BJ (cell line): ENCODE data around the gene REEP2. TPM values are rescaled to one million over a fixed set of nuclear protein-coding genes. Genes with fewer than 3 reads are reported as not detected.

Experiments
- CTCF ChIA-PET: fragments of 350-600 bp; formaldehyde crosslinking; extraction: SDS; loops from one replicate; lab custom pipeline; 2021; ENCODE audit warnings: antibody characterized with exemption, inconsistent platforms; lab: Yijun Ruan, JAX
- POLR2A ChIA-PET: fragments of 300-600 bp; sonication (Branson Sonifier 250); formaldehyde crosslinking; extraction: SDS; loops from one replicate; lab custom pipeline; 2021; ENCODE audit warnings: antibody characterized with exemption; lab: Charles Lee
- DNase-seq: peaks from one replicate; pipeline ENCODE4 v3.0.0-alpha.2; 2011; ENCODE audit warnings: low read depth
- H3K27me3 ChIP-seq: 2 replicates; pipeline ENCODE4 v1.6.0; 2011; ENCODE audit warnings: low read length; ENCODE audit not compliant: control insufficient read depth, insufficient read depth
- H3K36me3 ChIP-seq: 2 replicates; pipeline ENCODE4 v1.5.1; 2011; ENCODE audit warnings: low read length; ENCODE audit not compliant: control insufficient read depth, insufficient read depth
- H3K4me3 ChIP-seq: 2 replicates; pipeline ENCODE4 v1.5.1; 2011; ENCODE audit warnings: low read depth, mild to moderate bottlenecking, control low read depth, low read length
- CTCF ChIP-seq: IDR thresholded peaks from 2 replicates; pipeline ENCODE4 v1.5.1; 2011; ENCODE audit warnings: low read depth, mild to moderate bottlenecking, control low read depth, inconsistent platforms, low read length, moderate library complexity; ENCODE audit not compliant: insufficient read depth
- polyA plus RNA-seq: library from polyadenylated mRNA; depleted of rRNA; stranded (reverse); fragments of >200 nt; gene quantifications from 2 replicates; pipeline ENCODE4 v1.2.3, GENCODE V29; 2011

The REEP2 gene
- polyA plus RNA-seq, 1 experiment, result 12.0 TPM

GRCh38 chr5:138466125-138466899 is 27.5 kb downstream of the REEP2 start:
- CTCF ChIA-PET, result interaction anchor here (2.0 to 11.1 kb wide), 4 partner anchors 16 to 81 kb away, joined by 12 to 101 read pairs (median 63); no protein-coding TSS in a partner anchor
- H3K4me3 ChIP-seq, result peak overlapping the region; percentile 84
- peaks cover 8% of the 10 kb centered on the region for H3K36me3 ChIP-seq
- no peak for TF ChIP-seq CTCF
- no peak for DNase-seq
- H3K27me3 ChIP-seq, result no peaks in the 10 kb centered on the region
- POLR2A ChIA-PET, result interaction anchor here (0.6 to 2.2 kb wide), 2 partner anchors 21 to 77 kb away, joined by 4 to 6 read pairs; partner anchors contain the start of gene ETF1

GRCh38 chr5:138466900-138467710 is 28.2 kb downstream of the REEP2 start:
- no peak for DNase-seq
- Histone ChIP-seq H3K27me3 (no peaks in the 10 kb centered on the region), H3K4me3 (peak overlapping the region; percentile 84), H3K36me3 (peaks cover 8% of the 10 kb centered on the region)
- POLR2A ChIA-PET, result interaction anchor here (0.7 kb wide), 1 partner anchor 60 kb away, joined by 3 read pairs; no protein-coding TSS in a partner anchor
- TF ChIP-seq CTCF, result no peak
- CTCF ChIA-PET, result interaction anchor here (0.7 to 11.1 kb wide), 4 partner anchors 17 to 381 kb away, joined by 3 to 101 read pairs (median 63); no protein-coding TSS in a partner anchor

GRCh38 chr5:138467711-138468132 is 28.9 kb downstream of the REEP2 start:
- no peak for TF ChIP-seq CTCF
- ChIA-PET CTCF (interaction anchor here (0.7 to 11.1 kb wide), 3 partner anchors 18 to 380 kb away, joined by 3 to 101 read pairs (median 99); no protein-coding TSS in a partner anchor), POLR2A (no interaction called here)
- Histone ChIP-seq H3K27me3 (no peaks in the 10 kb centered on the region), H3K36me3 (peaks cover 8% of the 10 kb centered on the region), H3K4me3 (peak overlapping the region; percentile 84)
- DNase-seq, result no peak

GRCh38 chr5:138468133-138468965 is 29.5 kb downstream of the REEP2 start:
- H3K27me3 ChIP-seq, result no peaks in the 10 kb centered on the region
- H3K4me3 ChIP-seq, result peak overlapping the region; percentile 84
- ChIA-PET POLR2A (interaction anchor here (1.0 kb wide), 1 partner anchor 75 kb away, joined by 3 read pairs; the partner anchor contains the start of gene ETF1), CTCF (no interaction called here)
- no peak for DNase-seq
- H3K36me3 ChIP-seq, result peaks cover 8% of the 10 kb centered on the region
- no peak for TF ChIP-seq CTCF
